SK-N-SH treated with all-trans-retinoic acid at 6 μM for 48 hours (cell line): ENCODE data around the gene CHRNA4.

Experiments used
- BACH2 ChIP-seq: fragments of 250-450 bp; sonication (Bioruptor Pico); IDR thresholded peaks from 2 replicates; pipeline ENCODE4 v1.9.0; 2021; ENCODE audit warnings: mild to moderate bottlenecking, borderline replicate concordance
- OSR1 ChIP-seq: fragments of 250-450 bp; sonication (Bioruptor Pico); IDR thresholded peaks from 2 replicates; pipeline ENCODE4 v1.8.0; 2022; ENCODE audit warnings: moderate library complexity, mild to moderate bottlenecking, inconsistent platforms

GRCh38 chr20:63309261-63310071 lies 51.7 kb downstream of the CHRNA4 start:
- TF ChIP-seq BACH2 (CRISPR knock-in tag), result no peak
- TF ChIP-seq OSR1 (CRISPR knock-in tag), result no peak
